GM21786 (cell line): ENCODE results near the gene RNH1.
"Not testable (repeated sequence)": the region's sequence is repeated elsewhere in the genome, so short reads cannot be mapped to it uniquely, and the experiment has no call there.

Experiments
- ATAC-seq: cut with Tn5 transposase; IDR thresholded peaks from one replicate; pipeline ENCODE4 v1.9.1; 2021; ENCODE audit not compliant: unreplicated experiment

Gene RNH1

DNA sequence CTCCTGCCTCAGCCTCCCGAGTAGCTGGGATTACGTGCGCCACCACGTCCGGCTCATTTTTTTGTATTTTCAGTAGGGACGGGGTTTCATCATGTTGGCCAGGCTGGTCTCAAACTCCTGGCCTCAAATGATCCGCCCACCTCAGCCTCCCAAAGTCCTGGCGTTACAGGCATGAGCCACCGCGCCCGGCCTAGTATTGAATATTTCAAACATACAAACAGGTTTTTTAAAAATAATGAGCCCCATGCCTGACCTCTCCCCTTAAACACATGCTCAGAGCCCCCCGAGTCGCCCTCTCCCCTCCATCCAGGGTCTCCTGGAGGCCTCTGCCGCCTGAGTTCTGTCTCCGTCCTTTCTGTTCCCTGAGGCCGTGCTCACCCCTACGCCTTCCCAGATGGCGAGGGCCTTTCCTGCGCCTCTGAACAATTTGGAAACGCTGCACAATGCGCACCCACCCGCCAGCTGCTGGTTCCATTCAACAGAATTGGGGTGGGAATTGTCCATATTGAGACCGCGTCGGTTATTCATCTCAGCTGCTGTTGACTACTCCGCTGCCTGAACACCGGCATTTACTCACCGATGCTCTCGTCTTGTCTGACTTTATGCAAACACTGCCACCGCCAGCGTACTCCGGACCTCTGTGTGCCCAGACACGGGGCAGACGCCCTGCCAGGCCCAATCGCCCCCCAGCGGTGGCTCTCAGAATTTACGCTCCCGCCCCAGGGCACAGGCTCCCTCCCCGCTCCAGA lies 13.6 kb upstream of the RNH1 start:
- ATAC-seq, result no peak

DNA sequence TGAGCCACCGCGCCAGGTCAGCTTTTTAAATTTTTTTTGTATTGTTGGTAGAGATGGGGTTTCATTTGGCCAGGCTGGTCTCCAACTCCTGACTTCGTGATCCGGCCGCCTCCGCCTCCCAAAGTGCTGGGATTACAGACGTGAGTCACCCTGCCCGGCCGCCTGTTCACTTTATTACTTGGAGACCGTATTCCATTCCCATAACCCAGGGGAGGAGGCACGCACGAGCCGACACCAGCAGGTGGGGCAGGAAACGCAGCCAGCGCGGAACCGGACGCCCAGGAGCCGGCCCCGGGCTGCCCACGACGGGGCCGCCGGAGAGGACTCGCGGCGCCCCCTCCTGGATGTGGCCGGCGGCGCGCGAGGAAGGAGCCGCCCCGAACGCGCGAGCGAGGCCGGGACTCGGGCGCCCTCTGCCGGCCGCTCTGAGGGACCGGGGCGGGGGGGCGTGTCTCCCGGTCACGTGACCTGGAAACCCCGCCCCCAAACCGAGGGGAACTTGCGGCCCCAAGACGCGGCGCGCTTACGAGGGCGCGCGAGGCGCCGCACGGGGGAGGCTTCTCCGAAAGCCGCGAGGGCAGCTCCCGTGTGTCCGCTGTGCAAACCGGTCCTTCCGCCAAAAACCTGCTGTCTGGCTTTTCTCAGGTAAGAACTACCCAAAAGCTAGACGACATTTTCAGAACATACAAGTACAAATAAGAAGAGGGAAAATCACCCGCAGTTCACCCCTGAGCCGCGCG lies 11.6 kb upstream of the RNH1 start:
- peak; percentile 42 for ATAC-seq

DNA sequence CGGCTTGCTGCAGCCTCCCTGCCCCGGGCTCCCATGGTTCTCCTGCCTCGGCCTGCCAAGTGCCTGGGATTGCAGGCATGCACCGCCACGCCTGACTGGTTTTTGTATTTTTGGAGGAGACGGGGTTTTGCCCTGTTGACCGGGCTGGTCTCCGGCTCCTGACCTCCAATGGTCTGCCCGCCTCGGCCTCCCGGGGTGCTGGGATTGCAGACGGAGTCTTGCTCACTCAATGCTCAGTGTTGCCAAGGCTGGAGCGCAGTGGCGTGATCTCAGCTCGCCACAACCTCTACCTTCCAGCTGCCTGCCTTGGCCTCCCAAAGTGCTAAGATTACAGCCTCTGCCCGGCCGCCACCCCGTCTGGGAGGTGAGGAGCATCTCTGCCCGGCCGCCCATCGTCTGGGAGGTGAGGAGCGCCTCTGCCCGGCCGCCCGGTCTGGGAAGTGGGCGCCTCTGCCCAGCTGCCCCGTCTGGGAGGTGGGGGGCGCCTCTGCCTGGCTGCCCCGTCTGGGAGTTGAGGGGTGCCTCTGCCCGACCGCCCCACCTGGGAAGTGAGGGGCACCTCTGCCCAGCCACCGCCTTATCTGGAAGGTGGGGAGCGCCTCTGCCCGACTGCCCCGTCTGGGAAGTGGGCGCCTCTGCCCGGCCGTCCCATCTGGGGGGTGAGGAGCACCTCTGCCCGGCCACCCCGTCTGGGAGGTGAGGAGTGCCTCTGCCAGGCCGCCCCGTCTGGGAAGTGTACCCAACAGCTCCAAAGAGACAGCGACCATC lies 10.1 kb upstream of the RNH1 start:
- not testable (repeated sequence) for ATAC-seq

GRCh38 chr11:516400-516799 lies 9.4 kb upstream of the RNH1 start:
- no peak for ATAC-seq

DNA sequence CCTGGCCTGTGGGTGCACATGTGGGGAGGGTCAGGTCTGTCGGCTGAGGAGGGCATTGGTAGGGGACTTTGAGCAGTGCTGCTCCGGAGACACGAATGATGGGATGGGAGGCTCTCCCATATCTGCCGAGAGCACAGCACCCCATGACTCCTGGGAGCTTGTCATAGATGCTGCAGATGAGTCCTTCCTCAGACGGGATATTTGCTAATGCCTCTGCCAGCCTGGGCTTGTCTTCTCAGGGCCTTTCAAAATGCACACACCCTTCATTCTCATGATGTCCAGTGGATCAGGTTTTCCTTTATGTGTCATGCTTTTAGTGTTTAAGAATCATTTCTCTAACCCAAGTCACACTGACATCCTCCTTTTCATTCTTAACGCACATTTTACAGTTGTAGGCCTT lies 8.1 kb upstream of the RNH1 start:
- no peak for ATAC-seq

- ATAC-seq, result no peak
Measured at GRCh38 chr11:514606-515005, 7.6 kb upstream of the RNH1 start.

DNA sequence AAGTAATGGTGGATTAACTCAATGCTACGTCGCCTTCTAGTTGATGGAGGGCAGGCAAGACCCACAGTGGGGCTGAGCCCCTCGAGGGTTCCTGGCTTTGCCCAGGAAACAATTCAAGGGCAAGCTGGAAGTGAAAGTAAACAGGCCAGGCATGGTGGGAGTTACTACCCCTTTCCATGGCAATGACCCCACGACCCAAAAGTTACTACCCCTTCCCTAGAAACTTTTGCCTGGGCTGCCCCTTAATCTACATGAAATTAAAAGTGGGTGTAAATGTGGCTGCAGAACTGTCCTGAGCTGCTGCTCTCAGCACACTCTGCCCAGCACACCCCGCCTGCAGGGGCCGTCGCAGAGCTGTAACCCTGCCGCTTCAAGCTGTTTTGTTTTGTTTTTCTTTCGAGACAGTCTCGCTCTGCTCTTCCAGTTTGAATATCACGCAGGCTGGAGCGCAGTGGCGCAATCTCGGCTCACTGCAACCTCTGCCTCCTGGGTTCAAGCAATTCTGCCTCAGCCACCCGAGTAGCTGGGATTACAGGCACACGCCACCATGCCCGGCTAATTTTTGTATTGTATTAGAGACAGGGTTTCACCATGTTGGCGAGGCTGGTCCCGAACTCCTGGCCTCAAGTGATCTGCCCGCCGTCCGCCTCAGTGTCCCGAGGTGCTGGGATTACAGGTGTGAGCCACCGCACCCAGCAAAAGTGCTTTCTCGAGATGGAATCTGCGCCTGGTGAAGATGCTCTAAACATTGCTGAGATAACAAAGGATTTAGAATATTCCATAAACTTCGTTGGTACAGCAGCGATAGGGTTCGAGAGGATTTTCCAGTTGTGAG lies 5.9 kb upstream of the RNH1 start:
- no peak for ATAC-seq

- ATAC-seq, result no peak
Measured at GRCh38 chr11:508956-509355, 1.9 kb upstream of the RNH1 start.

GRCh38 chr11:507727-508515 lies 879 bp upstream of the RNH1 start:
- no peak for ATAC-seq

- peak; percentile 61 for ATAC-seq
Measured at GRCh38 chr11:506238-506994, 626 bp downstream of the RNH1 start.

DNA sequence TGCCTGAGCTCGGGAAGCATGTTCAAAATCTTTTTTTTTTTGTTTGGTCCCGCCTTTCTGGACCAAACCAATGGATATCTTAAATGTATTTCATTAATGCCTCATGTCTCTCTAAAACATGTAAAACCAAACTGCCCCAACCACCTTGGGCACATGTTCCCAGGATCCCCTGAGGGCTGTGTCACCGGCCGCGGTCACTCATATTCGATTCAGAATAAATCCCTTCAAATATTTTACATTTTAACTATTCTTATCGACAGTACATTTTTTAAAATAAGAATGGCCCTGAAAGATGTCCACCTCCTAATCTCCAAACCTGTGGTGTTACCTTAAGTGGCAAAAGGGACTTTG lies 2.1 kb downstream of the RNH1 start:
- ATAC-seq, result no peak

GRCh38 chr11:504053-504993 lies 2.7 kb downstream of the RNH1 start:
- no peak for ATAC-seq

- no peak for ATAC-seq
Measured at GRCh38 chr11:503179-503981, 3.7 kb downstream of the RNH1 start.

GRCh38 chr11:502288-503178 lies 4.5 kb downstream of the RNH1 start:
- ATAC-seq, result no peak

GRCh38 chr11:501683-502287 lies 5.3 kb downstream of the RNH1 start:
- ATAC-seq, result no peak

- ATAC-seq, result no peak
Measured at GRCh38 chr11:501001-501682, 5.9 kb downstream of the RNH1 start.
